H1 (cell line): ENCODE results near the gene LAMA3. TPM values are rescaled to one million over a fixed set of nuclear protein-coding genes. Genes with fewer than 3 reads are reported as not detected.
A peak's percentile ranks its signal among the peaks of the same experiment; 100 is the strongest.

Source experiments
- CTCF ChIA-PET: fragments of 300-600 bp; sonication (Branson Sonifier 250); formaldehyde crosslinking; loops from one replicate; lab custom pipeline; 2021; ENCODE audit not compliant: partially characterized antibody; lab: Charles Lee
- POLR2A ChIA-PET: fragments of 300-600 bp; sonication (Branson Sonifier 250); formaldehyde crosslinking; loops from one replicate; lab custom pipeline; 2021; ENCODE audit warnings: inconsistent platforms; ENCODE audit not compliant: partially characterized antibody; lab: Charles Lee
- DNase-seq, 2 experiments: peaks; one replicate each; pipeline versions ENCODE4 v3.0.0 to v3.0.0-alpha.2; 2010 to 2022; ENCODE audit warnings: low spot score in 2 of 2, low read depth in 1 of 2, mixed read lengths in 1 of 2
- FAIRE-seq: peaks from 2 replicates; lab custom pipeline; 2011; peaks lifted over from hg19 to GRCh38; lab: Jason Lieb, UNC
- H2AFZ ChIP-seq: 2 replicates; pipeline ENCODE4 v1.8.1; 2012; ENCODE audit warnings: low read length, inconsistent platforms
- H2AK5ac ChIP-seq: 2 replicates; pipeline ENCODE4 v1.6.1; 2013; ENCODE audit warnings: low read depth, low read length
- H2BK120ac ChIP-seq: replicated peaks from 2 replicates; pipeline ENCODE3; 2013; ENCODE audit warnings: low read depth, low read length, inconsistent platforms
- H2BK12ac ChIP-seq: 2 replicates; pipeline ENCODE4 v1.6.1; 2013; ENCODE audit warnings: low read depth, low read length
- H2BK15ac ChIP-seq: 2 replicates; pipeline ENCODE4 v1.6.1; 2013; ENCODE audit warnings: low read length
- H2BK20ac ChIP-seq: 2 replicates; pipeline ENCODE4 v1.6.1; 2013; ENCODE audit warnings: low read length
- H2BK5ac ChIP-seq: 2 replicates; pipeline ENCODE4 v1.6.1; 2013; ENCODE audit warnings: low read depth, low read length
- H3K14ac ChIP-seq: 2 replicates; pipeline ENCODE4 v1.6.1; 2013; ENCODE audit warnings: inconsistent platforms; ENCODE audit not compliant: insufficient read length
- H3K18ac ChIP-seq: 2 replicates; pipeline ENCODE4 v1.6.1; 2013; ENCODE audit warnings: low read length; ENCODE audit errors: extremely low read depth
- H3K23ac ChIP-seq: 2 replicates; pipeline ENCODE4 v1.6.1; 2013; ENCODE audit warnings: inconsistent platforms; ENCODE audit not compliant: insufficient read length
- H3K23me2 ChIP-seq: 2 replicates; pipeline ENCODE4 v1.6.1; 2013; ENCODE audit warnings: low read depth, low read length
- H3K27ac ChIP-seq: 2 replicates; pipeline ENCODE4 v1.6.1; 2011; ENCODE audit warnings: low read depth, low read length, inconsistent platforms
- H3K27me3 ChIP-seq, 4 experiments: replicated peaks in 1 of 4; 1 replicate in 1 of 4; 2 replicates in 3 of 4; pipeline versions ENCODE4 v1.6.1 to v1.8.1; 2011 to 2013; ENCODE audit warnings: low read length in 3 of 4, mild to moderate bottlenecking in 3 of 4, inconsistent platforms in 2 of 4, mixed read lengths in 2 of 4, moderate library complexity in 1 of 4; ENCODE audit not compliant: control insufficient read depth in 3 of 4, insufficient read depth in 3 of 4; ENCODE audit errors: extremely low read depth in 1 of 4
- H3K36me3 ChIP-seq, 4 experiments: 2 replicates each; pipeline versions ENCODE4 v1.6.1 to v1.8.1; 2011 to 2013; ENCODE audit warnings: mild to moderate bottlenecking in 4 of 4, low read length in 3 of 4, moderate library complexity in 2 of 4, control low read depth in 1 of 4, inconsistent platforms in 1 of 4; ENCODE audit not compliant: insufficient read depth in 4 of 4, control insufficient read depth in 2 of 4
- H3K4ac ChIP-seq: replicated peaks from 2 replicates; pipeline ENCODE3; 2013; ENCODE audit warnings: low read length, low read depth, mixed read lengths, inconsistent platforms; ENCODE audit not compliant: insufficient read length
- H3K4me1 ChIP-seq, 4 experiments: replicated peaks in 1 of 4; 1 replicate in 1 of 4; 2 replicates in 3 of 4; pipeline versions ENCODE4 v1.6.1 to v1.8.1; 2011 to 2013; ENCODE audit warnings: low read length in 3 of 4, inconsistent platforms in 2 of 4, mixed read lengths in 1 of 4; ENCODE audit not compliant: insufficient read depth in 4 of 4, control insufficient read depth in 3 of 4
- H3K4me2 ChIP-seq, 2 experiments: 2 replicates each; pipeline versions ENCODE4 v1.6.1 to v1.8.1; 2011 to 2013; ENCODE audit warnings: low read depth in 2 of 2, low read length in 2 of 2, control low read depth in 1 of 2, inconsistent platforms in 1 of 2, mild to moderate bottlenecking in 1 of 2; ENCODE audit not compliant: insufficient read depth in 1 of 2
- H3K4me3 ChIP-seq, 4 experiments: fragments of 200-600, 300-600 bp in 1 of 4; sonication (generic), shearing (Covaris generic), sonication (Bioruptor Twin) in 1 of 4; 2 replicates each; pipeline versions ENCODE4 v1.5.1 to v1.8.1; 2011 to 2016; ENCODE audit warnings: low read length in 4 of 4, low read depth in 3 of 4, control low read depth in 2 of 4, inconsistent platforms in 2 of 4, mild to moderate bottlenecking in 2 of 4, mixed read lengths in 1 of 4, moderate library complexity in 1 of 4; ENCODE audit not compliant: insufficient read depth in 2 of 4; ENCODE audit errors: extremely low read depth in 1 of 4
- H3K56ac ChIP-seq: replicated peaks from 2 replicates; pipeline ENCODE3; 2013; ENCODE audit warnings: low read depth, mild to moderate bottlenecking, mixed read lengths, low read length, inconsistent platforms; ENCODE audit not compliant: insufficient read length
- H3K79me1 ChIP-seq: 2 replicates; pipeline ENCODE4 v1.6.1; 2013; ENCODE audit warnings: low read depth, low read length, control low read depth
- H3K79me2 ChIP-seq, 2 experiments: 2 replicates each; pipeline versions ENCODE4 v1.6.1 to v1.8.1; 2012 to 2013; ENCODE audit warnings: low read length in 2 of 2, mild to moderate bottlenecking in 2 of 2, inconsistent platforms in 1 of 2; ENCODE audit not compliant: insufficient read depth in 2 of 2, control insufficient read depth in 1 of 2
- H3K9ac ChIP-seq, 4 experiments: replicated peaks in 1 of 4; 1 replicate in 1 of 4; 2 replicates in 3 of 4; pipeline versions ENCODE4 v1.6.1 to v1.8.1; 2011 to 2013; ENCODE audit warnings: low read depth in 3 of 4, low read length in 3 of 4, control low read depth in 2 of 4, mild to moderate bottlenecking in 2 of 4, moderate library complexity in 2 of 4, inconsistent platforms in 1 of 4; ENCODE audit errors: extremely low read depth in 1 of 4
- H3K9me3 ChIP-seq, 2 experiments: 2 replicates each; pipeline versions ENCODE4 v1.6.1 to v1.8.1; 2012 to 2013; ENCODE audit warnings: mild to moderate bottlenecking in 2 of 2, moderate library complexity in 2 of 2, control low read depth in 1 of 2, inconsistent platforms in 1 of 2, low read depth in 1 of 2, low read length in 1 of 2, mixed read lengths in 1 of 2; ENCODE audit not compliant: insufficient read depth in 2 of 2
- H4K20me1 ChIP-seq, 2 experiments: replicated peaks in 1 of 2; 2 replicates each; pipeline versions ENCODE3 to v1.8.1; 2011 to 2013; ENCODE audit warnings: inconsistent platforms in 2 of 2, low read length in 2 of 2, mild to moderate bottlenecking in 1 of 2; ENCODE audit not compliant: insufficient read depth in 2 of 2, control insufficient read depth in 1 of 2
- H4K5ac ChIP-seq: 2 replicates; pipeline ENCODE4 v1.6.1; 2013; ENCODE audit warnings: low read length, low read depth, mixed read lengths, inconsistent platforms; ENCODE audit not compliant: insufficient read length
- H4K8ac ChIP-seq: 2 replicates; pipeline ENCODE4 v1.8.0; 2013; ENCODE audit warnings: mild to moderate bottlenecking, moderate library complexity, low read length, inconsistent platforms; ENCODE audit not compliant: insufficient read depth; ENCODE audit errors: extremely low read depth
- H4K91ac ChIP-seq: replicated peaks from 2 replicates; pipeline ENCODE3; 2013; ENCODE audit warnings: low read length, mixed read lengths, inconsistent platforms; ENCODE audit not compliant: insufficient read length
- ASH2L ChIP-seq: fragments of 200-600, 300-600 bp; sonication (generic); IDR thresholded peaks from one replicate; pipeline ENCODE4 v1.7.1; 2017; ENCODE audit warnings: low read length
- CHD1 ChIP-seq: IDR thresholded peaks from 2 replicates; pipeline ENCODE4 v1.6.1; 2012; ENCODE audit warnings: low read depth, low read length, improper control_type of control experiment
- KDM5A ChIP-seq: fragments of 200-600 bp; IDR thresholded peaks from 2 replicates; pipeline ENCODE4 v1.7.1; 2012; ENCODE audit warnings: mild to moderate bottlenecking, low read length, inconsistent platforms, mixed read lengths
- POLR2AphosphoS5 ChIP-seq: IDR thresholded peaks from 2 replicates; pipeline ENCODE4 v1.6.1; 2011; ENCODE audit warnings: low read depth, low read length
- RBBP5 ChIP-seq: IDR thresholded peaks from 2 replicates; pipeline ENCODE4 v1.7.1; 2012; ENCODE audit warnings: low read depth, mild to moderate bottlenecking, inconsistent platforms, low read length, moderate library complexity, borderline replicate concordance
- SAP30 ChIP-seq: fragments of 300-600 bp; sonication (generic); IDR thresholded peaks from 2 replicates; pipeline ENCODE4 v1.7.1; 2012; ENCODE audit warnings: low read length, moderate library complexity, mild to moderate bottlenecking, inconsistent platforms; ENCODE audit not compliant: insufficient read depth, insufficient replicate concordance
- SP1 ChIP-seq: IDR thresholded peaks from 2 replicates; pipeline ENCODE4 v1.6.1; 2011; ENCODE audit warnings: low read depth, low read length
- TEAD4 ChIP-seq: IDR thresholded peaks from 2 replicates; pipeline ENCODE4 v1.6.1; 2012; ENCODE audit warnings: low read depth, low read length, inconsistent platforms, mixed read lengths
- WGBS, 2 experiments: shearing (Covaris generic) in 1 of 2; methylation state at CpG; one replicate each; pipeline versions ENCODE4 v1.1.6 to v1.1.7; 2013 to 2015; ENCODE audit warnings: low lambda C conversion rate in 2 of 2, mixed read lengths in 2 of 2, inconsistent platforms in 1 of 2, low coverage in 1 of 2, missing lambda C conversion rate in 1 of 2; ENCODE audit not compliant: insufficient replicate concordance in 2 of 2, insufficient coverage in 1 of 2, insufficient read length in 1 of 2; ENCODE audit errors: extremely low coverage in 1 of 2, missing lambda C conversion rate in 1 of 2; 5-methylcytosine and 5-hydroxymethylcytosine counted together
- polyA plus RNA-seq, 7 experiments: library from polyadenylated mRNA; depleted of rRNA in 3 of 7; stranded (reverse) in 5 of 7; unstranded in 2 of 7; fragments of >200 nt in 5 of 7; fragments of 200-250 nt in 2 of 7; gene quantifications; 1 replicate in 5 of 7; 2 replicates in 1 of 7; 4 replicates in 1 of 7; pipeline versions ENCODE4 v1.2.1 to v1.2.3, GENCODE V29; 2011 to 2013; ENCODE audit warnings: missing spikeins in 2 of 7, mixed read lengths in 2 of 7
- total RNA-seq: library from RNA; stranded (reverse); fragmentation: NEBNext Ultra II Directional; extraction: Animal tissue kit (Norgen Biotek cat#: 25700); gene quantifications from 2 replicates; pipeline ENCODE4 v1.2.1, GENCODE V29; 2021
- TF ChIP-seq, protein P1 (sequence below): IDR thresholded peaks from 2 replicates; pipeline ENCODE4 v1.6.1; 2011; ENCODE audit warnings: low read depth, mild to moderate bottlenecking, low read length; ENCODE audit not compliant: insufficient read depth

Gene LAMA3
- total and polyA plus RNA-seq, 2 of the 8 experiments (the other 6 are each of a cell fraction or from before 2014, with no cell fraction given): 0.76 to 5.0 TPM

DNA sequence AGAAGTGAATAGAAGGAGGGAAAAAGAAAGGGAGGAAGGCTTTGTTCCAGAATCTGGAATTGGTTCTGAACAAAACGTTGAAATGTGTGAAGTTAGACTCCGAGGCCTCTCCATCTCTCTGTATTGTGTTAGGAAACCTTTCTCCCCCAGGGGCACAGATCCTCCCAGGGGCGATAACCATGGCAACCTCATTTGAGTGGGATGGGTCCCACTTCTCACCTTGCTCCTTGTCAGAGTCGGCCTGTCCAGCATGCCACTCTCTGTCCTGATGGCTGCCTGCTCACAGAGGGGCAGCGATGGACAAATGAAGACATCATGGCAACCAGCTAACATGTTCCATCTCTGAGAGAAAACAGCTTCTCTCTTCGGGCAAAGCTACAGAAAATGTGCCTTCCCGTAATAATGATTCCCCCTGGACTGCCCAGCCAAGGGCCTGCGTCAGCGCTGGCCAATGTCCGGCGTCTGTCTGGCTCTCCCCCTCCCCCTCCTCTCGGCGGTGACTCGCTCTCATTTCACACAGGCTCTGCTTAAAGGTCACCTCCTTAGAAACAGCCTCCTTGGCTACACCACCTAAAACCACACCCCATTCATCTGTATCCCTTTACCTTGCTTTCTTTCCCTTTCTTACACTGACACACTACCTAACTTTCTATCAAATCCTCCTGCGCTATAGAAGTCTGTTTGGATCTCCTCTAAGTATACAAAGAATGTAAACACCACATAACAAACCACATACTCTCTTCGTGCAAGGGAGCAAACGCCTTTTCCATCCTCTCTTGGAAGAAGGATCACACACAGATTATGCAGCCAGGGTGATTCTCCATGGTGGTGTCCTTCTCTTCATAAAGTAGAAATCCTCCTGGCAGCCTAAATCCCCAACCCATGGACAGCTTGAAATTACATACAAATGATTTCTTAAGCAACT, 293.2 kb downstream of the LAMA3 start:
- H3K14ac ChIP-seq: no peak overlapping the region
- H3K23ac ChIP-seq: no peak overlapping the region
- no peak overlapping the region for H3K18ac ChIP-seq
- H3K4me1 ChIP-seq: peaks cover 0 to 5% (median 0%) of the 10 kb centered on the region in 4 experiments; a peak in 2 of 7 replicates
- TF ChIP-seq RBBP5 (no peak), ASH2L (no peak), SAP30 (no peak), SP1 (no peak), POLR2AphosphoS5 (no peak), KDM5A (no peak), CHD1 (no peak), TEAD4 (no peak)
- TF ChIP-seq, protein P1, sequence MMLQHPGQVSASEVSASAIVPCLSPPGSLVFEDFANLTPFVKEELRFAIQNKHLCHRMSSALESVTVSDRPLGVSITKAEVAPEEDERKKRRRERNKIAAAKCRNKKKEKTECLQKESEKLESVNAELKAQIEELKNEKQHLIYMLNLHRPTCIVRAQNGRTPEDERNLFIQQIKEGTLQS: no peak
- TF ChIP-seq, all 59 proteins: peak for 0
- Histone ChIP-seq H3K23me2 (no peaks in the 10 kb centered on the region; the same call in 1 of the 2 replicates), H2BK5ac (no peak overlapping the region), H3K4me2 (peak overlapping the region in 1 of 2 experiments; percentile 52; a peak in 2 of 4 replicates), H3K27ac (no peak overlapping the region), H2AFZ (0 out of 2 replicates have a peak overlapping the region, but pooled peaks have one; percentile 40), H3K56ac (no peak overlapping the region), H4K8ac (no peak overlapping the region), H2BK15ac (peak overlapping the region; percentile 40), H2BK120ac (no peak overlapping the region), H3K27me3 (no peaks in the 10 kb centered on the region; a peak in 1 of 7 replicates), H4K91ac (no peak overlapping the region), H2BK20ac (no peak overlapping the region), H3K79me1 (no peaks in the 10 kb centered on the region), H3K36me3 (no peaks in the 10 kb centered on the region), H3K4ac (no peak overlapping the region), H3K9ac (no peak overlapping the region), H3K4me3 (no peak overlapping the region), H2AK5ac (0 out of 2 replicates have a peak overlapping the region, but pooled peaks have one; percentile 10), H2BK12ac (peak overlapping the region; percentile 19; the same call in 1 of the 2 replicates), H4K20me1 (no peaks in the 10 kb centered on the region), H3K79me2 (no peaks in the 10 kb centered on the region), H3K9me3 (no peaks in the 10 kb centered on the region), H4K5ac (no peak overlapping the region)
- no peak for FAIRE-seq
- 80% methylated on average over 17 of the region's 17 CpGs; no CpG with 5 or more reads in 1 of the 2 experiments for WGBS, 2 experiments
- no peak for DNase-seq
- ChIA-PET POLR2A (interaction anchor here (1.7 kb wide), 1 partner anchor 16 kb away, joined by 3 read pairs; no protein-coding TSS in a partner anchor), CTCF (no interaction called here)
